ENCODE measurements around the gene ANP32A. TPM values are rescaled to one million over a fixed set of nuclear protein-coding genes. Genes with fewer than 3 reads are reported as not detected.
A peak's percentile ranks its signal among the peaks of the same experiment; 100 is the strongest.

Gene ANP32A
- total RNA-seq, 4 donors from 2014 or later: 25.5 to 101 (median 31.3) TPM

- no peaks in the 10 kb centered on the region for H3K9me3 ChIP-seq
- H3K27me3 ChIP-seq: no peaks in the 10 kb centered on the region
- no peak overlapping the region for H3K4me3 ChIP-seq
- H3K27ac ChIP-seq: peak overlapping the region; percentile 28
- 84% methylated on average over 3 of the region's 8 CpGs for WGBS
- H3K36me3 ChIP-seq: peaks cover 20% of the 10 kb centered on the region
- TF ChIP-seq POLR2AphosphoS5 (IDR thresholded peaks at IDR 0.05): peak in 1 of 3 donors; percentile 20
- no peak for TF ChIP-seq EP300 (IDR thresholded peaks at IDR 0.05)
- peaks cover 10% of the 10 kb centered on the region for H3K4me1 ChIP-seq
- peak; percentile 85 to 90 for DNase-seq (ENCODE audit: low spot score in 2 of 2)
Measured at GRCh38 chr15:68775671-68776476, 44.8 kb downstream of the ANP32A start.

- Histone ChIP-seq H3K36me3 (peaks cover 17% of the 10 kb centered on the region), H3K27ac (peak overlapping the region; percentile 28), H3K4me1 (peaks cover 10% of the 10 kb centered on the region), H3K4me3 (no peak overlapping the region), H3K27me3 (no peaks in the 10 kb centered on the region), H3K9me3 (no peaks in the 10 kb centered on the region)
- TF ChIP-seq POLR2AphosphoS5 (IDR thresholded peaks at IDR 0.05): no peak
- no peak for TF ChIP-seq EP300 (IDR thresholded peaks at IDR 0.05)
- no peak for TF ChIP-seq CTCF (IDR thresholded peaks at IDR 0.05)
- no peak for TF ChIP-seq POLR2A (IDR thresholded peaks at IDR 0.05)
- DNase-seq (ENCODE audit: low spot score in 2 of 2): no peak
- 86% methylated on average over 3 of the region's 3 CpGs for WGBS
Measured at GRCh38 chr15:68775236-68775577, 45.5 kb downstream of the ANP32A start.

GRCh38 chr15:68774521-68775235 is 46.0 kb downstream of the ANP32A start:
- no peak for DNase-seq (ENCODE audit: low spot score in 2 of 2)
- Histone ChIP-seq H3K27me3 (no peaks in the 10 kb centered on the region), H3K4me3 (no peak overlapping the region), H3K9me3 (no peaks in the 10 kb centered on the region), H3K27ac (no peak overlapping the region), H3K36me3 (peaks cover 12% of the 10 kb centered on the region), H3K4me1 (peaks cover 10% of the 10 kb centered on the region)
- no peak for TF ChIP-seq CTCF (IDR thresholded peaks at IDR 0.05)
- no peak for TF ChIP-seq POLR2AphosphoS5 (IDR thresholded peaks at IDR 0.05)
- TF ChIP-seq EP300 (IDR thresholded peaks at IDR 0.05): no peak
- no peak for TF ChIP-seq POLR2A (IDR thresholded peaks at IDR 0.05)
- WGBS: 98% methylated on average over 3 of the region's 3 CpGs

- H3K27me3 ChIP-seq: no peaks in the 10 kb centered on the region
- 91% methylated on average over 4 of the region's 4 CpGs for WGBS
Measured at GRCh38 chr15:68774120-68774519, 46.6 kb downstream of the ANP32A start.

GRCh38 chr15:68773036-68773435 is 47.7 kb downstream of the ANP32A start:
- Histone ChIP-seq H3K27me3 (no peaks in the 10 kb centered on the region), H3K36me3 (no peaks in the 10 kb centered on the region), H3K4me3 (no peak overlapping the region), H3K4me1 (peaks cover 10% of the 10 kb centered on the region), H3K27ac (no peak overlapping the region), H3K9me3 (no peaks in the 10 kb centered on the region)
- 84% methylated on average over 2 of the region's 2 CpGs for WGBS
- TF ChIP-seq CTCF (IDR thresholded peaks at IDR 0.05) (no peak), POLR2A (IDR thresholded peaks at IDR 0.05) (no peak), POLR2AphosphoS5 (IDR thresholded peaks at IDR 0.05) (no peak), EP300 (IDR thresholded peaks at IDR 0.05) (no peak)
- no peak for DNase-seq (ENCODE audit: low spot score in 2 of 2)

More at GRCh38 chr15:68774120-68774519, 46.6 kb downstream of the ANP32A start:
- Histone ChIP-seq H3K9me3 (no peaks in the 10 kb centered on the region), H3K4me3 (no peak overlapping the region), H3K4me1 (peaks cover 10% of the 10 kb centered on the region), H3K36me3 (peaks cover 6% of the 10 kb centered on the region), H3K27ac (no peak overlapping the region)
- no peak for DNase-seq (ENCODE audit: low spot score in 2 of 2)
- TF ChIP-seq EP300 (IDR thresholded peaks at IDR 0.05) (no peak), POLR2A (IDR thresholded peaks at IDR 0.05) (no peak), POLR2AphosphoS5 (IDR thresholded peaks at IDR 0.05) (no peak), CTCF (IDR thresholded peaks at IDR 0.05) (no peak)
